H9 (cell line): ENCODE results near the gene CWC15. TPM values are rescaled to one million over a fixed set of nuclear protein-coding genes. Genes with fewer than 3 reads are reported as not detected.
A peak's percentile ranks its signal among the peaks of the same experiment; 100 is the strongest.

Experiments
- DNase-seq: peaks from one replicate; pipeline ENCODE4 v3.0.0-alpha.2; 2017
- H2AFZ ChIP-seq: one replicate; pipeline ENCODE4 v1.6.1; 2013; ENCODE audit warnings: mild to moderate bottlenecking, low read length, control low read depth, moderate library complexity
- H2AK5ac ChIP-seq: 2 replicates; pipeline ENCODE4 v1.6.1; 2013; ENCODE audit warnings: low read length, control low read depth, mixed read lengths; ENCODE audit not compliant: insufficient read length
- H2BK120ac ChIP-seq: one replicate; pipeline ENCODE4 v1.6.1; 2013; ENCODE audit warnings: low read depth, mild to moderate bottlenecking, low read length, control low read depth, inconsistent platforms; ENCODE audit not compliant: poor library complexity, severe bottlenecking
- H2BK12ac ChIP-seq: 2 replicates; pipeline ENCODE4 v1.6.1; 2013; ENCODE audit warnings: low read length, control low read depth, mixed read lengths, low read depth; ENCODE audit not compliant: insufficient read length
- H2BK15ac ChIP-seq: 2 replicates; pipeline ENCODE4 v1.6.1; 2013; ENCODE audit warnings: low read depth, low read length, control low read depth
- H2BK20ac ChIP-seq: one replicate; pipeline ENCODE4 v1.6.1; 2013; ENCODE audit warnings: low read depth, mild to moderate bottlenecking, low read length, control low read depth, inconsistent platforms; ENCODE audit not compliant: poor library complexity, severe bottlenecking
- H2BK5ac ChIP-seq: 2 replicates; pipeline ENCODE4 v1.6.1; 2013; ENCODE audit warnings: low read length, control low read depth, mixed read lengths; ENCODE audit not compliant: insufficient read length
- H3K14ac ChIP-seq: 2 replicates; pipeline ENCODE4 v1.6.1; 2013; ENCODE audit warnings: low read length, control low read depth; ENCODE audit not compliant: insufficient read depth
- H3K18ac ChIP-seq: 2 replicates; pipeline ENCODE4 v1.6.1; 2013; ENCODE audit warnings: low read depth, mild to moderate bottlenecking, mixed read lengths, low read length, control low read depth; ENCODE audit not compliant: insufficient read length
- H3K23ac ChIP-seq: 2 replicates; pipeline ENCODE4 v1.6.1; 2013; ENCODE audit warnings: low read length, control low read depth, mixed read lengths, low read depth; ENCODE audit not compliant: insufficient read length
- H3K23me2 ChIP-seq: 2 replicates; pipeline ENCODE4 v1.6.1; 2013; ENCODE audit warnings: low read depth, mild to moderate bottlenecking, mixed read lengths, low read length, control low read depth; ENCODE audit not compliant: insufficient read length, poor library complexity, severe bottlenecking
- H3K27ac ChIP-seq: 2 replicates; pipeline ENCODE4 v1.5.1; 2013; ENCODE audit warnings: low read length, control low read depth, mixed read lengths, low read depth; ENCODE audit not compliant: insufficient read length
- H3K27me3 ChIP-seq: 2 replicates; pipeline ENCODE4 v1.6.1; 2013; ENCODE audit warnings: low read length, control low read depth, inconsistent platforms; ENCODE audit not compliant: insufficient read depth
- H3K4ac ChIP-seq: 2 replicates; pipeline ENCODE4 v1.6.1; 2013; ENCODE audit warnings: low read depth, mild to moderate bottlenecking, control low read depth, inconsistent platforms, low read length, moderate library complexity
- H3K4me1 ChIP-seq: 2 replicates; pipeline ENCODE4 v1.6.1; 2013; ENCODE audit warnings: low read length, control low read depth, inconsistent platforms; ENCODE audit not compliant: insufficient read depth
- H3K4me2 ChIP-seq: 2 replicates; pipeline ENCODE4 v1.6.1; 2013; ENCODE audit warnings: low read length, control low read depth, mixed read lengths; ENCODE audit not compliant: insufficient read length, insufficient read depth
- H3K56ac ChIP-seq: 2 replicates; pipeline ENCODE4 v1.6.1; 2013; ENCODE audit warnings: low read depth, mild to moderate bottlenecking, mixed read lengths, low read length, control low read depth; ENCODE audit not compliant: insufficient read length
- H3K79me1 ChIP-seq: 2 replicates; pipeline ENCODE4 v1.6.1; 2013; ENCODE audit warnings: low read depth, mild to moderate bottlenecking, moderate library complexity, low read length, control low read depth, inconsistent platforms; ENCODE audit not compliant: insufficient read depth, poor library complexity, severe bottlenecking
- H3K79me2 ChIP-seq: 2 replicates; pipeline ENCODE4 v1.6.1; 2013; ENCODE audit warnings: low read length, control low read depth, inconsistent platforms; ENCODE audit not compliant: insufficient read depth
- H3K9ac ChIP-seq: 2 replicates; pipeline ENCODE4 v1.6.1; 2013; ENCODE audit warnings: low read length, control low read depth, mixed read lengths; ENCODE audit not compliant: insufficient read length; ENCODE audit errors: extremely low read depth
- H3K9me3 ChIP-seq: one replicate; pipeline ENCODE4 v1.6.1; 2013; ENCODE audit warnings: low read depth, low read length, inconsistent platforms; ENCODE audit not compliant: control insufficient read depth
- H3T11ph ChIP-seq: one replicate; pipeline ENCODE4 v1.6.1; 2013; ENCODE audit warnings: mild to moderate bottlenecking, low read length, control low read depth, inconsistent platforms
- H4K20me1 ChIP-seq: one replicate; pipeline ENCODE4 v1.6.1; 2013; ENCODE audit not compliant: control insufficient read depth, insufficient read length, insufficient read depth
- H4K5ac ChIP-seq: 2 replicates; pipeline ENCODE4 v1.6.1; 2013; ENCODE audit warnings: low read depth, mild to moderate bottlenecking, mixed read lengths, low read length, control low read depth; ENCODE audit not compliant: insufficient read length
- H4K8ac ChIP-seq: replicated peaks from 2 replicates; pipeline ENCODE4 v1.6.1; 2013; ENCODE audit warnings: low read length, control low read depth, mixed read lengths, low read depth; ENCODE audit not compliant: insufficient read length
- H4K91ac ChIP-seq: 2 replicates; pipeline ENCODE4 v1.6.1; 2013; ENCODE audit warnings: low read depth, mild to moderate bottlenecking, moderate library complexity, mixed read lengths, low read length, control low read depth; ENCODE audit not compliant: insufficient read length
- H3K27ac Mint-ChIP-seq, 3 experiments: 2 replicates in 2 of 3; 3 replicates in 1 of 3; pipeline ENCODE4 v1.8.0; 2020 to 2021; ENCODE audit warnings: mixed read lengths in 3 of 3, mild to moderate bottlenecking in 1 of 3, moderate library complexity in 1 of 3
- H3K27me3 Mint-ChIP-seq: 2 replicates; pipeline ENCODE4 v1.8.0; 2021; ENCODE audit warnings: low read depth, mild to moderate bottlenecking, moderate library complexity, mixed read lengths
- H3K36me3 Mint-ChIP-seq, 3 experiments: 2 replicates in 2 of 3; 3 replicates in 1 of 3; pipeline ENCODE4 v1.8.0; 2020 to 2021; ENCODE audit warnings: low read depth in 3 of 3, mixed read lengths in 3 of 3; ENCODE audit not compliant: insufficient read depth in 1 of 3
- H3K4me1 Mint-ChIP-seq, 2 experiments: 2 replicates each; pipeline ENCODE4 v1.8.0; 2020; ENCODE audit warnings: mixed read lengths in 2 of 2
- H3K4me3 Mint-ChIP-seq, 2 experiments: 2 replicates in 1 of 2; 3 replicates in 1 of 2; pipeline ENCODE4 v1.8.0; 2020 to 2021; ENCODE audit warnings: mild to moderate bottlenecking in 2 of 2, mixed read lengths in 2 of 2, moderate library complexity in 1 of 2
- H3K9me3 Mint-ChIP-seq, 2 experiments: 2 replicates in 1 of 2; 3 replicates in 1 of 2; pipeline ENCODE4 v1.8.0; 2020; ENCODE audit warnings: mild to moderate bottlenecking in 2 of 2, mixed read lengths in 2 of 2, moderate library complexity in 1 of 2
- WGBS: extraction: QIAGEN DNeasy Blood & Tissue Kit; methylation state at CpG from one replicate; pipeline ENCODE4 v1.1.7; 2013; ENCODE audit warnings: missing lambda C conversion rate, low lambda C conversion rate, mixed read lengths; ENCODE audit not compliant: insufficient read length; ENCODE audit errors: extremely low coverage; 5-methylcytosine and 5-hydroxymethylcytosine counted together
- total RNA-seq: library from RNA; stranded (reverse); gene quantifications from 2 replicates; pipeline ENCODE4 v1.2.1, GENCODE V29; 2021
- TF ChIP-seq, protein P1 (sequence below): fragments of 200-600 bp; sonication (generic); conservative IDR thresholded peaks from 3 replicates; pipeline ENCODE4 v1.8.0; 2021; ENCODE audit warnings: antibody characterized with exemption, mild to moderate bottlenecking

Gene CWC15
- total RNA-seq, 1 experiment from 2014 or later = 76.9 TPM

DNA sequence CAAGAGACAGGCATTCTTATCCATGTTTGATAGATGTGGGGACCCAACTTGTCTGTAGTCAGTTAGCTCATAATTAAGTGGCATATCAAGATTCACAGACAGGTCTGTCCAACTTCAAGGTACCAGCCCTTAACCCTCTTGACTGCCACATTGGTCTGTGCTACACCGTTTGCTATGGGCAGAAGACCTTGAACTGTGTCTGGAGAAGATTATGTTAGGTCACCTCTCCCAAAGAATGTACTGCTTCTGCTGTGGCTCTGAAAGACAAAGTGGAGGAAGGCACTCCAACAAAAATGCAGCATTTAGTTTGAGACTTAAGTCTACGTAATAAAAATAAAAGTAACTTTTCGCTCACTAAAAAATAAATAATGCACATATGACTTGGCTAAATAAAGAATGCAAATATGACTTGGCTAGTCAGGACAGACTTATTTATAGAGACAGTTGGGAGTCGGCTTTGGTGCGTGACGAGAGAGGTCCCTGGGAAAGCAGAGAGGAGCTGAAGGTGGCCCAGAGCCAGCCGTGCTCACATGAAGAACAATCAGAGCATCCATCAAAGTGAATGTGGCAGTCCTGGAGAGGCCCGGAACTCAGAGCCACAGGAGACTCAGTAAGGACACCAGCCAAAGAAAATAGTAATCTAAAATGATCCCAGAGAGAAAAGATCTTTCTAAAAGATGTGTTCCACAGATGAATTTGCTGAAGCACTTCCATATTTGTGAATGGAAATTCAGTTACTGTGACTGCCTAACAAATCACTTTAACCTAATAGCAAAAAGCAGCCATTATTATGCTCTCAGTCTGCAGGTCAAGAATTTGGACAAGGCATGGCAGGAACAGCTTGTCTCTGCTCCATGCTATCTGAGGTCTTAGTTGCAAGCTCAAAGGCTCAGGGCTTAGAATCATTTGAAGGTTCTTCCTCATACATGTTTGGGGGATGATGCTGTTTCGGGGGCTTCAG lies 35.0 kb downstream of the CWC15 start:
- Mint-ChIP-seq H3K9me3 (no peaks in the 10 kb centered on the region; a peak in 1 of 5 replicates), H3K4me1 (peaks cover 28 to 43% of the 10 kb centered on the region in 2 experiments), H3K4me3 (no peak overlapping the region), H3K27me3 (peaks cover 4% of the 10 kb centered on the region), H3K36me3 (no peaks in the 10 kb centered on the region; a peak in 1 of 7 replicates), H3K27ac (peak overlapping the region in 1 of 3 experiments; percentile 26; a peak in 1 of 7 replicates)
- TF ChIP-seq, protein P1, sequence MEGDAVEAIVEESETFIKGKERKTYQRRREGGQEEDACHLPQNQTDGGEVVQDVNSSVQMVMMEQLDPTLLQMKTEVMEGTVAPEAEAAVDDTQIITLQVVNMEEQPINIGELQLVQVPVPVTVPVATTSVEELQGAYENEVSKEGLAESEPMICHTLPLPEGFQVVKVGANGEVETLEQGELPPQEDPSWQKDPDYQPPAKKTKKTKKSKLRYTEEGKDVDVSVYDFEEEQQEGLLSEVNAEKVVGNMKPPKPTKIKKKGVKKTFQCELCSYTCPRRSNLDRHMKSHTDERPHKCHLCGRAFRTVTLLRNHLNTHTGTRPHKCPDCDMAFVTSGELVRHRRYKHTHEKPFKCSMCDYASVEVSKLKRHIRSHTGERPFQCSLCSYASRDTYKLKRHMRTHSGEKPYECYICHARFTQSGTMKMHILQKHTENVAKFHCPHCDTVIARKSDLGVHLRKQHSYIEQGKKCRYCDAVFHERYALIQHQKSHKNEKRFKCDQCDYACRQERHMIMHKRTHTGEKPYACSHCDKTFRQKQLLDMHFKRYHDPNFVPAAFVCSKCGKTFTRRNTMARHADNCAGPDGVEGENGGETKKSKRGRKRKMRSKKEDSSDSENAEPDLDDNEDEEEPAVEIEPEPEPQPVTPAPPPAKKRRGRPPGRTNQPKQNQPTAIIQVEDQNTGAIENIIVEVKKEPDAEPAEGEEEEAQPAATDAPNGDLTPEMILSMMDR = no peak
- H3K4me1 ChIP-seq = peaks cover 8% of the 10 kb centered on the region; the same call in 1 of the 2 replicates
- no peak overlapping the region for H3K14ac ChIP-seq
- no peak overlapping the region for H2AFZ ChIP-seq
- no peak for DNase-seq
- no peak overlapping the region for H2BK15ac ChIP-seq
- no peak overlapping the region for H2BK12ac ChIP-seq
- no peak overlapping the region for H3K18ac ChIP-seq
- H3K4me2 ChIP-seq = no peak overlapping the region
- no peak overlapping the region for H2BK5ac ChIP-seq
- H3K23ac ChIP-seq = no peak overlapping the region
- no peak overlapping the region for H4K8ac ChIP-seq
- H2BK120ac ChIP-seq = no peak overlapping the region
- H3K9ac ChIP-seq = no peak overlapping the region
- no peaks in the 10 kb centered on the region for H3K9me3 ChIP-seq
- H3T11ph ChIP-seq = no peak overlapping the region
- no peak overlapping the region for H4K91ac ChIP-seq
- no peaks in the 10 kb centered on the region for H3K27me3 ChIP-seq
- H3K23me2 ChIP-seq = no peaks in the 10 kb centered on the region
- WGBS = no CpG with 5 or more reads among the region's 9 CpGs
- H3K79me1 ChIP-seq = no peaks in the 10 kb centered on the region
- H3K56ac ChIP-seq = no peak overlapping the region
- no peaks in the 10 kb centered on the region for H3K79me2 ChIP-seq
- no peaks in the 10 kb centered on the region for H4K20me1 ChIP-seq
- no peak overlapping the region for H4K5ac ChIP-seq
- no peak overlapping the region for H3K27ac ChIP-seq
- no peak overlapping the region for H2BK20ac ChIP-seq
- H3K4ac ChIP-seq = no peak overlapping the region
- no peak overlapping the region for H2AK5ac ChIP-seq
